Stimulated activated effector memory CD8-positive, alpha-beta T cell treated with anti-CD3 and anti-CD28 coated beads, Interleukin-12 subunit alpha, Interleukin-12 subunit beta, amount 100 ng/mL, for 72 hours (primary cell): ENCODE measurements around the gene INPP4A.
A peak's percentile ranks its signal among the peaks of the same experiment; 100 is the strongest.

Experiments used
- ATAC-seq: fragments of 150-1000 bp; cut with Tn5 transposase; 2 replicates; pipeline ENCODE4 v1.10.0; 2021
- DNase-seq, 2 donors: peaks; one replicate each; pipeline ENCODE4 v3.0.0; 2021 to 2022; ENCODE audit warnings: low spot score in 2 of 2
- H3K27ac Mint-ChIP-seq: one replicate; pipeline ENCODE4 v1.8.0; 2022; ENCODE audit warnings: mild to moderate bottlenecking, mixed read lengths
- H3K36me3 Mint-ChIP-seq: one replicate; pipeline ENCODE4 v1.8.0; 2022; ENCODE audit warnings: mild to moderate bottlenecking, mixed read lengths
- H3K4me1 Mint-ChIP-seq: one replicate; pipeline ENCODE4 v1.8.0; 2022; ENCODE audit warnings: mixed read lengths
- H3K4me3 Mint-ChIP-seq: one replicate; pipeline ENCODE4 v1.8.0; 2022; ENCODE audit warnings: mild to moderate bottlenecking, mixed read lengths
- H3K9me3 Mint-ChIP-seq: one replicate; pipeline ENCODE4 v1.8.0; 2022; ENCODE audit warnings: mixed read lengths

Gene INPP4A

GRCh38 chr2:98463551-98463971 lies 18.9 kb downstream of the INPP4A start:
- no peak for ATAC-seq
- Mint-ChIP-seq H3K9me3 (no peaks in the 10 kb centered on the region), H3K27ac (peak overlapping the region; percentile 88), H3K4me1 (peaks cover 90% of the 10 kb centered on the region), H3K4me3 (peak overlapping the region; percentile 72), H3K36me3 (peaks cover 30% of the 10 kb centered on the region)
- no peak for DNase-seq

GRCh38 chr2:98463988-98464771 lies 19.5 kb downstream of the INPP4A start:
- peak; percentile 5 for ATAC-seq
- H3K36me3 Mint-ChIP-seq, result peaks cover 26% of the 10 kb centered on the region
- no peak for DNase-seq
- H3K27ac Mint-ChIP-seq, result peak overlapping the region; percentile 88
- peak overlapping the region; percentile 72 for H3K4me3 Mint-ChIP-seq
- H3K9me3 Mint-ChIP-seq, result no peaks in the 10 kb centered on the region
- peaks cover 90% of the 10 kb centered on the region for H3K4me1 Mint-ChIP-seq

- ATAC-seq (peak; percentile 44), DNase-seq (no peak)
- H3K27ac Mint-ChIP-seq, result peak overlapping the region; percentile 88
- peaks cover 26% of the 10 kb centered on the region for H3K36me3 Mint-ChIP-seq
- H3K4me3 Mint-ChIP-seq, result peak overlapping the region; percentile 72
- H3K9me3 Mint-ChIP-seq, result no peaks in the 10 kb centered on the region
- peaks cover 88% of the 10 kb centered on the region for H3K4me1 Mint-ChIP-seq
Observed at GRCh38 chr2:98464772-98465310, 20.2 kb downstream of the INPP4A start.

- Mint-ChIP-seq H3K36me3 (peaks cover 29% of the 10 kb centered on the region), H3K4me1 (peaks cover 88% of the 10 kb centered on the region), H3K27ac (peak overlapping the region; percentile 88), H3K4me3 (peak overlapping the region; percentile 72), H3K9me3 (no peaks in the 10 kb centered on the region)
- DNase-seq (no peak), ATAC-seq (no peak)
Observed at GRCh38 chr2:98465456-98466226, 21.0 kb downstream of the INPP4A start.

- ATAC-seq, result no peak
Observed at GRCh38 chr2:98467082-98467536, 22.5 kb downstream of the INPP4A start.

GRCh38 chr2:98467652-98468051 lies 23.0 kb downstream of the INPP4A start:
- peaks cover 92% of the 10 kb centered on the region for H3K4me1 Mint-ChIP-seq
- ATAC-seq (no peak), DNase-seq (no peak)
- H3K36me3 Mint-ChIP-seq, result peaks cover 34% of the 10 kb centered on the region
- H3K9me3 Mint-ChIP-seq, result no peaks in the 10 kb centered on the region
- H3K27ac Mint-ChIP-seq, result peak overlapping the region; percentile 88
- H3K4me3 Mint-ChIP-seq, result peak overlapping the region; percentile 72

More at GRCh38 chr2:98467082-98467536, 22.5 kb downstream of the INPP4A start:
- Mint-ChIP-seq H3K4me3 (peak overlapping the region; percentile 72), H3K27ac (peak overlapping the region; percentile 88), H3K9me3 (no peaks in the 10 kb centered on the region), H3K36me3 (peaks cover 33% of the 10 kb centered on the region), H3K4me1 (peaks cover 88% of the 10 kb centered on the region)
- DNase-seq, result no peak

- Mint-ChIP-seq H3K4me3 (peak overlapping the region; percentile 26), H3K9me3 (no peaks in the 10 kb centered on the region), H3K27ac (peak overlapping the region; percentile 73), H3K36me3 (peaks cover 42% of the 10 kb centered on the region), H3K4me1 (peaks cover 92% of the 10 kb centered on the region)
- ATAC-seq (peak; percentile 80), DNase-seq (peak in 1 of 2 donors; percentile 85)
Observed at GRCh38 chr2:98468621-98469236, 24.1 kb downstream of the INPP4A start.

- ATAC-seq, result no peak
Observed at GRCh38 chr2:98469862-98470544, 25.3 kb downstream of the INPP4A start.

GRCh38 chr2:98470851-98471255 lies 26.2 kb downstream of the INPP4A start:
- peaks cover 30% of the 10 kb centered on the region for H3K36me3 Mint-ChIP-seq
- no peaks in the 10 kb centered on the region for H3K9me3 Mint-ChIP-seq
- peak; percentile 81 for ATAC-seq
- H3K27ac Mint-ChIP-seq, result peak overlapping the region; percentile 94
- H3K4me3 Mint-ChIP-seq, result peak overlapping the region; percentile 42
- DNase-seq, result no peak
- peaks cover 92% of the 10 kb centered on the region for H3K4me1 Mint-ChIP-seq

More at GRCh38 chr2:98469862-98470544, 25.3 kb downstream of the INPP4A start:
- H3K4me3 Mint-ChIP-seq, result peak overlapping the region; percentile 42
- peaks cover 34% of the 10 kb centered on the region for H3K36me3 Mint-ChIP-seq
- H3K9me3 Mint-ChIP-seq, result no peaks in the 10 kb centered on the region
- peaks cover 92% of the 10 kb centered on the region for H3K4me1 Mint-ChIP-seq
- DNase-seq, result no peak
- peak overlapping the region; percentile 94 for H3K27ac Mint-ChIP-seq

GRCh38 chr2:98471402-98472131 lies 26.9 kb downstream of the INPP4A start:
- ATAC-seq, result no peak
- Mint-ChIP-seq H3K9me3 (no peaks in the 10 kb centered on the region), H3K4me1 (peaks cover 92% of the 10 kb centered on the region), H3K4me3 (peak overlapping the region; percentile 60), H3K36me3 (peaks cover 22% of the 10 kb centered on the region), H3K27ac (peak overlapping the region; percentile 94)
- no peak for DNase-seq

GRCh38 chr2:98472132-98472650 lies 27.5 kb downstream of the INPP4A start:
- Mint-ChIP-seq H3K36me3 (peaks cover 21% of the 10 kb centered on the region), H3K9me3 (no peaks in the 10 kb centered on the region), H3K4me3 (peak overlapping the region; percentile 60), H3K27ac (peak overlapping the region; percentile 94), H3K4me1 (peaks cover 92% of the 10 kb centered on the region)
- ATAC-seq (no peak), DNase-seq (no peak)

- H3K27ac Mint-ChIP-seq, result peak overlapping the region; percentile 94
- DNase-seq (no peak), ATAC-seq (no peak)
- peaks cover 21% of the 10 kb centered on the region for H3K36me3 Mint-ChIP-seq
- H3K9me3 Mint-ChIP-seq, result no peaks in the 10 kb centered on the region
- peaks cover 97% of the 10 kb centered on the region for H3K4me1 Mint-ChIP-seq
- peak overlapping the region; percentile 60 for H3K4me3 Mint-ChIP-seq
Observed at GRCh38 chr2:98472961-98473746, 28.5 kb downstream of the INPP4A start.
